Iris pigment epithelial cell (primary cell): Measurements from ENCODE around the gene ZNF425.
A peak's percentile ranks its signal among the peaks of the same experiment; 100 is the strongest.
"Not testable (repeated sequence)": the region's sequence is repeated elsewhere in the genome, so short reads cannot be mapped to it uniquely, and the experiment has no call there.

Experiments
- DNase-seq: peaks from one replicate; pipeline ENCODE4 v3.0.0-alpha.2; 2011; ENCODE audit warnings: low read depth

Gene ZNF425

GRCh38 chr7:149074116-149074885 lies 51.8 kb downstream of the ZNF425 start:
- DNase-seq, result no peak

GRCh38 chr7:149072438-149072775 lies 53.7 kb downstream of the ZNF425 start:
- DNase-seq, result no peak

- DNase-seq, result no peak
Observed at GRCh38 chr7:149071641-149072437, 54.3 kb downstream of the ZNF425 start.

GRCh38 chr7:149071182-149071635 lies 54.9 kb downstream of the ZNF425 start:
- DNase-seq, result no peak

GRCh38 chr7:149070372-149071125 lies 55.6 kb downstream of the ZNF425 start:
- no peak for DNase-seq

GRCh38 chr7:149067869-149068268 lies 58.3 kb downstream of the ZNF425 start:
- no peak for DNase-seq

- no peak for DNase-seq
Observed at GRCh38 chr7:149063476-149063875, 62.6 kb downstream of the ZNF425 start.

- not testable (repeated sequence) for DNase-seq
Observed at GRCh38 chr7:149062217-149062899, 63.8 kb downstream of the ZNF425 start.

- DNase-seq, result peak; percentile 59
Observed at GRCh38 chr7:149060156-149060555, 66.0 kb downstream of the ZNF425 start.

- no peak for DNase-seq
Observed at GRCh38 chr7:149053885-149054284, 72.2 kb downstream of the ZNF425 start.

GRCh38 chr7:149053384-149053783 lies 72.7 kb downstream of the ZNF425 start:
- no peak for DNase-seq
